Uterus (tissue), 4 donors: ENCODE data around the gene ATF6B. TPM values are rescaled to one million over a fixed set of nuclear protein-coding genes. Genes with fewer than 3 reads are reported as not detected.
A peak's percentile ranks its signal among the peaks of the same experiment; 100 is the strongest.

Source experiments
- DNase-seq, 2 donors: peaks; one replicate each; pipeline ENCODE4 v3.0.0-alpha.2; 2019 to 2020
- H3K27ac ChIP-seq, 2 donors: fragments of 200-600 bp; sonication (generic); 1 replicate in 1 of 2; 2 replicates in 1 of 2; pipeline ENCODE4 v1.5.1; 2016 to 2018
- H3K27me3 ChIP-seq, 2 donors: fragments of 200-600 bp; sonication (generic); one replicate each; pipeline ENCODE4 v1.5.1; 2018 to 2019; ENCODE audit warnings: control low read depth in 1 of 2
- H3K36me3 ChIP-seq, 2 donors: fragments of 200-600 bp; sonication (generic); one replicate each; pipeline ENCODE4 v1.5.1; 2019; ENCODE audit warnings: control low read depth in 1 of 2
- H3K4me1 ChIP-seq, 2 donors: fragments of 200-600 bp; sonication (generic); one replicate each; pipeline ENCODE4 v1.5.1; 2018 to 2019; ENCODE audit warnings: control low read depth in 1 of 2
- H3K4me3 ChIP-seq, 2 donors: fragments of 200-600 bp; sonication (generic); 1 replicate in 1 of 2; 2 replicates in 1 of 2; pipeline ENCODE4 v1.5.1; 2018 to 2019; ENCODE audit warnings: mild to moderate bottlenecking in 1 of 2
- H3K9me3 ChIP-seq, 2 donors: fragments of 200-600 bp; sonication (generic); one replicate each; pipeline ENCODE4 v1.5.1; 2019; ENCODE audit warnings: control low read depth in 1 of 2
- CTCF ChIP-seq, 4 experiments: fragments of 200-600 bp in 2 of 4; fragments of 450-650 bp in 2 of 4; sonication (generic) in 2 of 4; IDR thresholded peaks; one replicate each; pipeline ENCODE4 v1.5.1; 2016 to 2019; ENCODE audit warnings: antibody characterized with exemption in 4 of 4, mild to moderate bottlenecking in 2 of 4, moderate library complexity in 1 of 4
- POLR2A ChIP-seq, 2 donors: fragments of 450-650 bp; IDR thresholded peaks; one replicate each; pipeline ENCODE4 v1.6.1; 2016; ENCODE audit warnings: antibody characterized with exemption in 2 of 2, mild to moderate bottlenecking in 1 of 2, moderate library complexity in 1 of 2
- intact Hi-C: fragments of 100-400 bp; cut with DNase I; formaldehyde crosslinking; loops from one replicate; pipeline ENCODE4 v1.15.1; 2023; ENCODE audit warnings: low total_unique reads
- total RNA-seq, 4 donors: library from RNA; depleted of rRNA in 3 of 4; stranded (reverse); fragments of >200 nt in 3 of 4; gene quantifications; one replicate each; pipeline versions ENCODE4 v1.1.0 to v1.2.4, GENCODE V29; 2014 to 2023
- donor health status: DM: yes; HTN: yes; CAD: no.

Gene ATF6B
- total RNA-seq, 4 donors from 2014 or later, result 16.4 to 121 (median 33.6) TPM

- H3K4me1 ChIP-seq, result peaks cover 20 to 22% of the 10 kb centered on the region in 2 donors
- peak in 1 of 2 donors; percentile 21 for DNase-seq
- intact Hi-C loops, result no loop called here
- H3K27me3 ChIP-seq, result no peaks in the 10 kb centered on the region
- TF ChIP-seq POLR2A (IDR thresholded peaks at IDR 0.05) (no peak), CTCF (IDR thresholded peaks at IDR 0.05) (no peak)
- H3K4me3 ChIP-seq, result no peak overlapping the region
- H3K9me3 ChIP-seq, result no peaks in the 10 kb centered on the region
- no peaks in the 10 kb centered on the region for H3K36me3 ChIP-seq
- peak overlapping the region; percentile 92 to 96 for H3K27ac ChIP-seq
Measured at GRCh38 chr6:32089082-32089828, 38.8 kb downstream of the ATF6B start.

- no peaks in the 10 kb centered on the region for H3K27me3 ChIP-seq
- no peak overlapping the region for H3K4me3 ChIP-seq
- no peaks in the 10 kb centered on the region for H3K36me3 ChIP-seq
- intact Hi-C loops, result no loop called here
- peaks cover 19 to 22% of the 10 kb centered on the region in 2 donors for H3K4me1 ChIP-seq
- H3K9me3 ChIP-seq, result no peaks in the 10 kb centered on the region
- H3K27ac ChIP-seq, result peak overlapping the region; percentile 92 to 96
- peak in 1 of 2 donors; percentile 28 for DNase-seq
- no peak for TF ChIP-seq CTCF (IDR thresholded peaks at IDR 0.05)
- TF ChIP-seq POLR2A (IDR thresholded peaks at IDR 0.05), result no peak
Measured at GRCh38 chr6:32088487-32089049, 39.5 kb downstream of the ATF6B start.

DNA sequence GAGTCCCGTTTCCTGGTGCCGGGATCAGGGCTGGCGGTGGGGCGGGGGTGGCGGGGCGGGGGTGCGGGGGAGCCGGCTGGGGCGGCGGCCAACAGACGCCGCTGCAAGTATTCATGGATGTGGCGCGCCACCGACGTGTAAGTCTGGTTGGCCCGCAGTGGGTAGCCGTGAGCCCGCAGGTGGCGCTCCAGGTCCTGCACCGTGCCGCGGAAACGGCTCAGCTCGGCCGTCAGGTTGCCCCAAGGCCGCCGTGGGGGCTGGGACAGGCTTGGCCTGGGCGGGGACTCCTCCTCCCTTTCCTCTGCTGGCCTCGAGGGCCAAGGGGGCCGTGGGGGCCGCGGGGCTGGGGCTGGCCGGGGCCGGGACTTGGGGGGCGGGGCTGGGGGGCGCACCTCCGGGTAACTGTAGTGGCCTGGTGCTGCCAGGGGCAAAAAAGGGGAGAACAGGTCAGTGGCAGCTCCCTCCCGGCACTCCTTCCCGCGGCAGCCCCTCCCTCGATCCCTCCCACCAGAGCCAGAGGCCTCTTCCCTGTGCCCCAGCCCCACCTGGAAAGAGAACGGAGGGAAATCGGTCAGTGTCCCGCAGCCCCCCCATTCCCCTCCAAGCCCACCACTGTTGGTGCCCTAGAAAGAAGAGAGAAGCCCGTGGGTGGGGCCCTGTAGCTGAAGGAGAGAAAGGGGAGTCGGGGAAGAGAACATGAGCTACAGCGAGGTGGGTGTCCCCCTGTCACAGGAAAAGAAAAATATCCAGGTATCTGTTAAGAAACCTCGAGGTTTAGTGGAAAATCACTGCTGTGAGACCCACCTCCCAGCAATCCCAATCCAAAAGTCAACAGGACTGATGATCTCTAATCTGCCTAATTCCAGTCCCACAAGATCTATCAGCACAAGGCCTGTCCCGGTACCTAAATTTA is 40.2 kb downstream of the ATF6B start:
- peak; percentile 95 for DNase-seq
- Histone ChIP-seq H3K4me3 (peak overlapping the region in 1 of 2 donors; percentile 9), H3K4me1 (peaks cover 19 to 22% of the 10 kb centered on the region in 2 donors), H3K36me3 (no peaks in the 10 kb centered on the region), H3K27me3 (no peaks in the 10 kb centered on the region), H3K27ac (peak overlapping the region; percentile 92 to 96), H3K9me3 (no peaks in the 10 kb centered on the region)
- TF ChIP-seq CTCF (IDR thresholded peaks at IDR 0.05) (peak; percentile 80 to 92 (median 88)), POLR2A (IDR thresholded peaks at IDR 0.05) (peak in 1 of 2 donors; percentile 2)
- intact Hi-C loops, result no loop called here

DNA sequence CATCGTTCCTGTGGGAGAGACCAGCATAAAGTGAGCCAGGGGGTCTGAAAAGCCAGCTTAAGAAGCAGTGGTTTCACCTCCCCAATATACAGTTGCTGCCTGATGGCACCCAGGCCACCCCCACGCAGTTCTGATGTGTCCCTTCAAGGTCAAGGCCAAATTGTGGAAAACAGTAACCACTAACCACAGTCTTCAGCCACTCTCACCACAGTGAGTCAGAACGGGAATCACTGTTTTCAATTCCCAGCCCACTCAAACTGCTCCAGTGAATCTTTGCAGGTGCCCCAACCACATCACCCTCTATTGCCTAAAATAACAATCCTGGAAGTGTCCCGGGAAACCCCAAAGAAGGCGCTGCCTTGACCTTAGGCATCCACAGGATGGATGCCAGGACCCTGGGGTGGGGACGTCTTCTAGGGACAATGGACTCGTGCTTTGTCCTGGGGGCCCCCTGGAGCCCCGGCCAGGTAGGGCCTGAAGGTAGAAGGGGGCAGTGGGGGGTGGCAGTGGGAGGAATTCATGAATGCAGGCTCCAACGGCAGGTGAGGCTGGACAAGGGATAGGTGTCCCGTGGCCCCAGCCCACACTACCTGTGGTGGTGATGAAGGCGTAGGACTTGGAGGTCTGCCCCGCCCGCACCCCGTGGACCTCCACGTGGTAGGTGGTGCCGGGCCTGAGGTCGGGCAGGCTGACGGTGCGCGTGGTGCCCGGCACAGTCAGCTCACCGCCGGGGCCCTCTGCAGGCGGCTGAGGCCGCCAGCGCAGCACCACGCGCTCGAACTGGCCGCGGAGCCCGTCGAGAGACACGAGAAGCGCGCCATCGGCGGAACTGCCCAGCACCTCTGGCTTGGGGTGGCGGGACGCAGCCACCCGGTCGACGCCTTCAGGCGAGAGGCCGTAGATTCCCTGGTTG is 41.1 kb downstream of the ATF6B start:
- peak overlapping the region; percentile 92 to 96 for H3K27ac ChIP-seq
- intact Hi-C loops, result no loop called here
- no peak for TF ChIP-seq POLR2A (IDR thresholded peaks at IDR 0.05)
- peak in 1 of 4 experiments; percentile 6 for TF ChIP-seq CTCF (IDR thresholded peaks at IDR 0.05)
- peaks cover 18 to 27% of the 10 kb centered on the region in 2 donors for H3K4me1 ChIP-seq
- H3K9me3 ChIP-seq, result no peaks in the 10 kb centered on the region
- peak overlapping the region in 1 of 2 donors; percentile 9 for H3K4me3 ChIP-seq
- DNase-seq, result peak in 1 of 2 donors; percentile 56
- H3K36me3 ChIP-seq, result no peaks in the 10 kb centered on the region
- no peaks in the 10 kb centered on the region for H3K27me3 ChIP-seq
